HT-29 (cell line): Measurements from ENCODE around the gene PRR19. TPM values are rescaled to one million over a fixed set of nuclear protein-coding genes. Genes with fewer than 3 reads are reported as not detected.
"Not testable (repeated sequence)": the region's sequence is repeated elsewhere in the genome, so short reads cannot be mapped to it uniquely, and the experiment has no call there.

Experiments
- DNase-seq: peaks from one replicate; pipeline ENCODE4 v3.0.0-alpha.2; 2015; ENCODE audit warnings: low spot score
- total RNA-seq: library from RNA; depleted of rRNA; stranded (reverse); fragments of >200 nt; shearing (Covaris generic); gene quantifications from 2 replicates; pipeline ENCODE4 v1.2.3, GENCODE V29; 2014; rRNA removed

Gene PRR19
- total RNA-seq, result 4.4 and 4.7 TPM in 2 replicates

- DNase-seq, result no peak
Measured at GRCh38 chr19:42301646-42302203, at the start of gene PRR19. TSS of gene PRR19 (plus strand) at chr19:42302132. CDS start at chr19:42309585, 7,453 bp downstream.

GRCh38 chr19:42252365-42253244, 49.3 kb upstream of the PRR19 start:
- peak; percentile 58 for DNase-seq

- peak; percentile 74 for DNase-seq
Measured at GRCh38 chr19:42253245-42254088, 48.5 kb upstream of the PRR19 start.

- peak; percentile 85 for DNase-seq
Measured at GRCh38 chr19:42254089-42254849, 47.7 kb upstream of the PRR19 start.

- peak; percentile 96 for DNase-seq
Measured at GRCh38 chr19:42254850-42255765, 46.8 kb upstream of the PRR19 start, which contains the start of gene ERF. TSS of gene ERF (minus strand) at chr19:42255128. CDS start at chr19:42254999, 129 bp downstream.

- peak; percentile 73 for DNase-seq
Measured at GRCh38 chr19:42255766-42256745, 45.9 kb upstream of the PRR19 start.

- DNase-seq, result not testable (repeated sequence)
Measured at GRCh38 chr19:42257842-42258241, 44.1 kb upstream of the PRR19 start.

- DNase-seq, result no peak
Measured at GRCh38 chr19:42261763-42262162, 40.2 kb upstream of the PRR19 start.

- not testable (repeated sequence) for DNase-seq
Measured at GRCh38 chr19:42266105-42266504, 35.8 kb upstream of the PRR19 start.

GRCh38 chr19:42266928-42267603, 34.9 kb upstream of the PRR19 start:
- DNase-seq, result not testable (repeated sequence)

GRCh38 chr19:42267644-42268141, 34.2 kb upstream of the PRR19 start:
- no peak for DNase-seq

GRCh38 chr19:42268142-42268703, 33.7 kb upstream of the PRR19 start:
- peak; percentile 100 for DNase-seq

- peak; percentile 100 for DNase-seq
Measured at GRCh38 chr19:42268704-42269477, 33.0 kb upstream of the PRR19 start, which contains the start of gene CIC. TSS of gene CIC (plus strand) at chr19:42269252. CDS start at chr19:42271784, 2,532 bp downstream.

GRCh38 chr19:42269478-42270345, 32.2 kb upstream of the PRR19 start:
- DNase-seq, result peak; percentile 28

- peak; percentile 80 for DNase-seq
Measured at GRCh38 chr19:42270346-42271044, 31.4 kb upstream of the PRR19 start.
